HCT116 (cell line): ENCODE measurements around the gene CD68. TPM values are rescaled to one million over a fixed set of nuclear protein-coding genes. Genes with fewer than 3 reads are reported as not detected.
A peak's percentile ranks its signal among the peaks of the same experiment; 100 is the strongest.

Source experiments
- ATAC-seq: fragments of 200-7000 bp; cut with Tn5 transposase; 2 replicates; pipeline ENCODE4 v1.9.1; 2020; ENCODE audit warnings: mild to moderate bottlenecking, moderate library complexity
- BruUV-seq: library from RNA; stranded (reverse); fragments of 400-500 nt; replicated peaks from 2 replicates; lab custom pipeline; 2021; lab: Mats Ljungman, UMichigan
- CTCF ChIA-PET: fragments of 300-600 bp; sonication (Branson Sonifier 250); formaldehyde crosslinking; loops from one replicate; lab custom pipeline; 2021; ENCODE audit warnings: antibody characterized with exemption; lab: Charles Lee
- POLR2A ChIA-PET: fragments of 300-600, 350-600 bp; sonication (Branson Sonifier 250); formaldehyde crosslinking; loops from one replicate; lab custom pipeline; 2021; ENCODE audit warnings: antibody characterized with exemption; lab: Charles Lee
- RAD21 ChIA-PET, 2 experiments: fragments of 300-600 bp; sonication (Branson Sonifier 250); formaldehyde crosslinking; loops; one replicate each; lab custom pipeline; 2023; ENCODE audit warnings: low total read pairs in 2 of 2; ENCODE audit not compliant: uncharacterized antibody in 2 of 2, unreplicated experiment in 2 of 2, low non-redundant PET in 1 of 2; lab: Charles Lee
- DNase-seq: peaks from one replicate; pipeline ENCODE4 v3.0.0-alpha.2; 2010; ENCODE audit warnings: low read depth, low spot score
- H2AFZ ChIP-seq: fragments of 200-600 bp; shearing (Covaris generic), sonication (generic); 2 replicates; pipeline ENCODE4 v1.6.1; 2017; ENCODE audit warnings: low read depth, mixed run types, mixed read lengths, antibody characterized with exemption, low read length; ENCODE audit not compliant: poor library complexity, severe bottlenecking
- H3K27ac ChIP-seq: 2 replicates; pipeline ENCODE4 v1.5.1; 2012; ENCODE audit warnings: low read depth, low read length
- H3K27me3 ChIP-seq: fragments of 200-600 bp; sonication (generic); 2 replicates; pipeline ENCODE4 v1.6.1; 2016; ENCODE audit warnings: mixed run types, low read length, mixed read lengths; ENCODE audit not compliant: insufficient read depth
- H3K36me3 ChIP-seq, 2 experiments: fragments of 200-500 bp in 1 of 2; fragments of 200-600 bp in 1 of 2; sonication (Bioruptor generic) in 1 of 2; sonication (generic) in 1 of 2; 2 replicates each; pipeline versions ENCODE4 v1.5.1 to v1.6.1; 2014 to 2016; ENCODE audit warnings: low read length in 2 of 2, inconsistent platforms in 1 of 2, mixed read lengths in 1 of 2, mixed run types in 1 of 2; ENCODE audit not compliant: insufficient read depth in 2 of 2, control insufficient read depth in 1 of 2
- H3K4me1 ChIP-seq, 2 experiments: fragments of 200-600 bp in 1 of 2; sonication (generic) in 1 of 2; 2 replicates each; pipeline versions ENCODE4 v1.5.1 to v1.6.1; 2012 to 2017; ENCODE audit warnings: low read length in 2 of 2, inconsistent platforms in 1 of 2, mild to moderate bottlenecking in 1 of 2, mixed read lengths in 1 of 2, mixed run types in 1 of 2, moderate library complexity in 1 of 2; ENCODE audit not compliant: insufficient read depth in 2 of 2, control insufficient read depth in 1 of 2
- H3K4me2 ChIP-seq: fragments of 200-600 bp; sonication (generic); 2 replicates; pipeline ENCODE4 v1.6.1; 2017; ENCODE audit warnings: mixed run types, low read length, mixed read lengths
- H3K4me3 ChIP-seq, 2 experiments: fragments of 200-600 bp in 1 of 2; sonication (generic) in 1 of 2; replicated peaks in 1 of 2; 2 replicates each; pipeline ENCODE4 v1.5.1; 2011 to 2016; ENCODE audit warnings: low read length in 2 of 2, control low read depth in 1 of 2, low read depth in 1 of 2, mild to moderate bottlenecking in 1 of 2, mixed read lengths in 1 of 2, mixed run types in 1 of 2
- H3K79me2 ChIP-seq: fragments of 200-600 bp; sonication (generic); 2 replicates; pipeline ENCODE4 v1.6.1; 2017; ENCODE audit warnings: mild to moderate bottlenecking, mixed run types, low read length, moderate library complexity, mixed read lengths; ENCODE audit not compliant: insufficient read depth
- H3K9ac ChIP-seq: fragments of 200-600 bp; sonication (generic); 2 replicates; pipeline ENCODE4 v1.6.1; 2016; ENCODE audit warnings: low read length, mixed read lengths
- H3K9me2 ChIP-seq: fragments of 200-600 bp; sonication (generic), shearing (Covaris generic); 2 replicates; pipeline ENCODE4 v1.6.1; 2017; ENCODE audit warnings: mixed run types, mild to moderate bottlenecking, moderate library complexity; ENCODE audit not compliant: insufficient read depth
- H3K9me3 ChIP-seq, 2 experiments: fragments of 200-500 bp in 1 of 2; fragments of 200-600 bp in 1 of 2; sonication (Bioruptor generic) in 1 of 2; sonication (generic) in 1 of 2; 2 replicates each; pipeline ENCODE4 v1.6.1; 2014 to 2017; ENCODE audit warnings: low read length in 2 of 2, mixed read lengths in 2 of 2, inconsistent platforms in 1 of 2, low read depth in 1 of 2, mild to moderate bottlenecking in 1 of 2, mixed run types in 1 of 2, moderate library complexity in 1 of 2; ENCODE audit not compliant: control insufficient read depth in 1 of 2, insufficient read depth in 1 of 2
- H4K20me1 ChIP-seq: fragments of 200-600 bp; sonication (generic), shearing (Covaris generic); 2 replicates; pipeline ENCODE4 v1.6.1; 2017; ENCODE audit warnings: mixed run types, mild to moderate bottlenecking, moderate library complexity; ENCODE audit not compliant: insufficient read depth
- EGR1 ChIP-seq: IDR thresholded peaks from 2 replicates; pipeline ENCODE4 v1.6.1; 2012; ENCODE audit warnings: low read depth
- JUND ChIP-seq: IDR thresholded peaks from 2 replicates; pipeline ENCODE4 v1.6.1; 2012
- MAX ChIP-seq: IDR thresholded peaks from 2 replicates; pipeline ENCODE4 v1.6.1; 2012
- REST ChIP-seq: IDR thresholded peaks from 2 replicates; pipeline ENCODE4 v1.6.1; 2012; ENCODE audit warnings: low read depth
- ZFX ChIP-seq: fragments of 450-650 bp; IDR thresholded peaks from 2 replicates; pipeline ENCODE4 v1.6.1; 2017
- ZNF274 ChIP-seq: fragments of 200-500 bp; sonication (Bioruptor generic); IDR thresholded peaks from 2 replicates; pipeline ENCODE4 v1.6.1; 2014; ENCODE audit warnings: mild to moderate bottlenecking, low read depth, low read length, inconsistent platforms
- intact Hi-C: fragments of 100-400 bp; cut with micrococcal nuclease; formaldehyde crosslinking; loops from 2 replicates; pipeline ENCODE4 v1.10.0; 2022
- total RNA-seq: library from RNA; stranded (reverse); gene quantifications from one replicate; pipeline ENCODE4 v1.2.1, GENCODE V29; 2021; ENCODE audit not compliant: unreplicated experiment

CD68 gene
- total RNA-seq, 1 experiment from 2014 or later = 7.0 TPM

GRCh38 chr17:7579834-7580603, 581 bp downstream of the CD68 start:
- TF ChIP-seq EGR1 = no peak
- no peak for TF ChIP-seq ZNF274
- no peak for TF ChIP-seq MAX
- no peak for TF ChIP-seq REST
- no peak for TF ChIP-seq ZFX
- TF ChIP-seq JUND = no peak

More at GRCh38 chr17:7579834-7580603, 581 bp downstream of the CD68 start:
- POLR2A ChIA-PET = interaction anchor here (1.1 to 1.7 kb wide), 3 partner anchors 48 to 107 kb away, joined by 3 to 10 read pairs (median 4); partner anchors contain the start of genes SAT2, TP53 and WRAP53
- Histone ChIP-seq H3K27ac (peak overlapping the region; percentile 66), H3K9ac (peak overlapping the region; percentile 45), H3K4me2 (peak overlapping the region; percentile 58), H3K9me2 (no peaks in the 10 kb centered on the region), H3K27me3 (no peaks in the 10 kb centered on the region), H3K9me3 (no peaks in the 10 kb centered on the region), H3K4me3 (peak overlapping the region; percentile 17 to 24), H3K36me3 (peaks cover 25 to 43% of the 10 kb centered on the region in 2 experiments), H4K20me1 (peaks cover 21% of the 10 kb centered on the region; the same call in 1 of the 2 replicates), H2AFZ (no peak overlapping the region), H3K4me1 (peaks cover 13 to 70% of the 10 kb centered on the region in 2 experiments), H3K79me2 (peaks cover 66% of the 10 kb centered on the region)
- BruUV-seq = no TSS peak
- CTCF ChIA-PET = interaction anchor here (0.7 to 1.2 kb wide), 3 partner anchors 19 to 461 kb away, joined by 3 to 5 read pairs (median 3); partner anchors contain the start of gene TNFSF12
- RAD21 ChIA-PET = no interaction called here
- ATAC-seq = no peak
- DNase-seq = no peak
- intact Hi-C loops = loop anchor here (5.0 kb wide), 1 partner anchor 257 kb away; no protein-coding TSS in a partner anchor
